Measurements from ENCODE around the gene ZSWIM7. TPM values are rescaled to one million over a fixed set of nuclear protein-coding genes. Genes with fewer than 3 reads are reported as not detected.

Gene ZSWIM7
- total RNA-seq, 1 donor from 2014 or later = 15.0 TPM

DNA sequence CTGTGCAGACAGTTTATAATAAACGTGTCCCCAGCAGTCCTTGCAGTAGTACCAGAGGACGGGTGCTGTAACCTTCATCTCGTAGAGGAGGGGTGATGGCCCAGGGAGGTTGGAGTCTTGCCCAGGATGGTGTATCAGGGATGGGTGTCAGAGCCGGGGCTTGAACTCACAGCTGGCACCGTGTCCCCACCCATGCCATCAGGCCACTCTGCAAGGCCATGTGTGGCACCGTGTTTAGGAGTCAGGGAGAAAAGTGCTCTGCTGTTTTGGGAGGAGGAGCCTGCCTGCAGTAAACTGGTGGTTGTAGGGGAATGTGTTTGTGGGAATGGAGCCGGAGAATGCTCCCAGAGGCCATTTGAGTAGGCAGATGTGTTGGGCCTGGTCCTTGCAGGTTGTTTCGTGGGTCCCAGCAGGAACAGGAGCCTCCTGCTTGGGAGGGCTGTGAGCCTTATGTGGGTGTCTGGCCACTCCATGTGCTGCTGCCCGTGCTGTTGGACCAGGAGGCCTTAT lies 52.8 kb downstream of the ZSWIM7 start:
- ATAC-seq (ENCODE audit: low read depth) = no peak
- Mint-ChIP-seq H3K27me3 (peaks cover 35% of the 10 kb centered on the region), H3K9me3 (no peaks in the 10 kb centered on the region), H3K27ac (no peak overlapping the region), H3K4me3 (no peak overlapping the region), H3K4me1 (peaks cover 12% of the 10 kb centered on the region), H3K36me3 (ENCODE audit: low read depth) (no peaks in the 10 kb centered on the region)
- ChIA-PET CTCF (no interaction called here), POLR2A (no interaction called here)
- no peak for DNase-seq
- intact Hi-C loops (cut with micrococcal nuclease) = no loop called here
- TF ChIP-seq, protein P1, sequence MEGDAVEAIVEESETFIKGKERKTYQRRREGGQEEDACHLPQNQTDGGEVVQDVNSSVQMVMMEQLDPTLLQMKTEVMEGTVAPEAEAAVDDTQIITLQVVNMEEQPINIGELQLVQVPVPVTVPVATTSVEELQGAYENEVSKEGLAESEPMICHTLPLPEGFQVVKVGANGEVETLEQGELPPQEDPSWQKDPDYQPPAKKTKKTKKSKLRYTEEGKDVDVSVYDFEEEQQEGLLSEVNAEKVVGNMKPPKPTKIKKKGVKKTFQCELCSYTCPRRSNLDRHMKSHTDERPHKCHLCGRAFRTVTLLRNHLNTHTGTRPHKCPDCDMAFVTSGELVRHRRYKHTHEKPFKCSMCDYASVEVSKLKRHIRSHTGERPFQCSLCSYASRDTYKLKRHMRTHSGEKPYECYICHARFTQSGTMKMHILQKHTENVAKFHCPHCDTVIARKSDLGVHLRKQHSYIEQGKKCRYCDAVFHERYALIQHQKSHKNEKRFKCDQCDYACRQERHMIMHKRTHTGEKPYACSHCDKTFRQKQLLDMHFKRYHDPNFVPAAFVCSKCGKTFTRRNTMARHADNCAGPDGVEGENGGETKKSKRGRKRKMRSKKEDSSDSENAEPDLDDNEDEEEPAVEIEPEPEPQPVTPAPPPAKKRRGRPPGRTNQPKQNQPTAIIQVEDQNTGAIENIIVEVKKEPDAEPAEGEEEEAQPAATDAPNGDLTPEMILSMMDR (IDR thresholded peaks at IDR 0.05) = no peak

- Mint-ChIP-seq H3K4me1 (peaks cover 12% of the 10 kb centered on the region), H3K27ac (no peak overlapping the region), H3K36me3 (ENCODE audit: low read depth) (no peaks in the 10 kb centered on the region), H3K9me3 (no peaks in the 10 kb centered on the region), H3K4me3 (peak overlapping the region; percentile 72), H3K27me3 (peaks cover 41% of the 10 kb centered on the region)
- TF ChIP-seq, protein P1 (IDR thresholded peaks at IDR 0.05) = no peak
- ChIA-PET CTCF (interaction anchor here (2.3 kb wide), 1 partner anchor 53 kb away, joined by 14 read pairs; the partner anchor contains the start of genes TTC19 and ZSWIM7), POLR2A (interaction anchor here (1.2 to 2.5 kb wide), 2 partner anchors 13 to 54 kb away, joined by 3 to 6 read pairs; partner anchors contain the start of genes TTC19 and ZSWIM7)
- intact Hi-C loops (cut with micrococcal nuclease) = loop anchor here (1.0 kb wide), 1 partner anchor 53 kb away; no protein-coding TSS in a partner anchor
- ATAC-seq (ENCODE audit: low read depth) (no peak), DNase-seq (no peak)
Measured at GRCh38 chr17:15945527-15946191, 53.8 kb downstream of the ZSWIM7 start.

GRCh38 chr17:15944759-15945526 lies 54.6 kb downstream of the ZSWIM7 start, which contains the start of gene ADORA2B:
Gene ADORA2B, plus strand, starts transcription at chr17:15945130. Its CDS starts 119 bp downstream, at chr17:15945249.
- CTCF ChIA-PET = interaction anchor here (2.3 kb wide), 1 partner anchor 54 kb away, joined by 14 read pairs; the partner anchor contains the start of genes TTC19 and ZSWIM7
- DNase-seq = peak; percentile 47
- H3K27ac Mint-ChIP-seq = no peak within 1 kb of the TSS

DNA sequence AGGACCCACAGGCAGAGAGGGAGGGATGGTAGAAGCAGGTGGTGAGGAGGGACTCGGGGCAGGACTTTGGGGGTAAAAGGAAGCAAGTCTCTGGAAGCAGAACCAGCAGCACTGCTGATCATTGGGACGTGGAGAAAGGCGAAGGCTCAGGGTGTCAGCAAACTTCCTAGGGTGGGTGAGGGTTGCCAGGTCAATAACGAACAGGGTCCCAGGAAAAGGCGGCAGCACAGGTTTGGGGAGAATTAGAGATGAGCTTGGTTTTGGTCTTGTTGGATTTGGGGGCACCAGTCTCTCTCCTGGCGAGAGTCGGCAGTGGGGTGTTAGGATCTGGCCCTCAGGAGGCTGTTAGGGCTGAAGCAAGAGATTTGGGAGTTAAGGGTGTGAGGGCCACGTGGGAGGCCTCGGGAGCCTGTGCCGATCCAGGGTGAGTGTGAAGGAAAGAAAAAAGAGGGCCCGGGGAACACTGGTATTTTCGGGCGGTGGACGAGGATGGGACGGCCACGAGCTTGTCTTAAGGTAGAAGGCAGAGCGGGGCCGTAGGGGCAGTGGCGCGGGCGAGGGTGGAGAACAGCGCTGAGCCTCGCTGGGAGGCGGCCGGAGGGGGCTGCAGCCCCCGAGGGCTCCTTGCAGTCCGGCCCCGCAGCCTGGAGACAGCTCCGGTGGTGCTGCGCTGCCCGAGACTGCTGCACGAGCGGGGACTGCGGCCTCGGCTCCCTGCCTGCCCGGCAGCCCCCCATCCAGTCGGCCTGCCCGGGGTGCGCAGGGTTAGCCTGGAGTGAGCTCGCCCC lies 55.3 kb downstream of the ZSWIM7 start:
- ChIA-PET CTCF (interaction anchor here (2.3 kb wide), 1 partner anchor 54 kb away, joined by 14 read pairs; the partner anchor contains the start of genes TTC19 and ZSWIM7), POLR2A (interaction anchor here (0.5 to 2.5 kb wide), 3 partner anchors 12 to 56 kb away, joined by 3 to 8 read pairs (median 6); partner anchors contain the start of genes TTC19 and ZSWIM7)
- Mint-ChIP-seq H3K4me1 (peaks cover 12% of the 10 kb centered on the region), H3K4me3 (peak overlapping the region; percentile 80), H3K9me3 (no peaks in the 10 kb centered on the region), H3K36me3 (ENCODE audit: low read depth) (no peaks in the 10 kb centered on the region), H3K27me3 (peaks cover 41% of the 10 kb centered on the region), H3K27ac (no peak overlapping the region)
- TF ChIP-seq, protein P1 (IDR thresholded peaks at IDR 0.05) = no peak
- no peak for ATAC-seq (ENCODE audit: low read depth)
- intact Hi-C loops (cut with micrococcal nuclease) = no loop called here
- no peak for DNase-seq

More at GRCh38 chr17:15944759-15945526, 54.6 kb downstream of the ZSWIM7 start, which contains the start of gene ADORA2B:
- intact Hi-C loops (cut with micrococcal nuclease) = loop anchor here (1.0 kb wide), 1 partner anchor 53 kb away; no protein-coding TSS in a partner anchor
- POLR2A ChIA-PET = interaction anchor here (0.6 to 2.5 kb wide), 3 partner anchors 14 to 476 kb away, joined by 3 to 6 read pairs (median 3); partner anchors contain the start of genes TTC19 and ZSWIM7
- peak; percentile 63 for ATAC-seq (ENCODE audit: low read depth)
- Mint-ChIP-seq H3K4me3 (peak within 1 kb of the TSS; percentile 80), H3K27me3 (peaks cover 41% of the 10 kb centered on the region), H3K36me3 (ENCODE audit: low read depth) (no peaks in the 10 kb centered on the region), H3K9me3 (no peaks in the 10 kb centered on the region), H3K4me1 (peaks cover 12% of the 10 kb centered on the region)
- TF ChIP-seq, protein P1 (IDR thresholded peaks at IDR 0.05) = no peak
